ENCODE measurements around the gene TPCN1.

GRCh38 chr12:113271853-113272561 is 50.7 kb downstream of the TPCN1 start:
- TF ChIP-seq, protein P1, sequence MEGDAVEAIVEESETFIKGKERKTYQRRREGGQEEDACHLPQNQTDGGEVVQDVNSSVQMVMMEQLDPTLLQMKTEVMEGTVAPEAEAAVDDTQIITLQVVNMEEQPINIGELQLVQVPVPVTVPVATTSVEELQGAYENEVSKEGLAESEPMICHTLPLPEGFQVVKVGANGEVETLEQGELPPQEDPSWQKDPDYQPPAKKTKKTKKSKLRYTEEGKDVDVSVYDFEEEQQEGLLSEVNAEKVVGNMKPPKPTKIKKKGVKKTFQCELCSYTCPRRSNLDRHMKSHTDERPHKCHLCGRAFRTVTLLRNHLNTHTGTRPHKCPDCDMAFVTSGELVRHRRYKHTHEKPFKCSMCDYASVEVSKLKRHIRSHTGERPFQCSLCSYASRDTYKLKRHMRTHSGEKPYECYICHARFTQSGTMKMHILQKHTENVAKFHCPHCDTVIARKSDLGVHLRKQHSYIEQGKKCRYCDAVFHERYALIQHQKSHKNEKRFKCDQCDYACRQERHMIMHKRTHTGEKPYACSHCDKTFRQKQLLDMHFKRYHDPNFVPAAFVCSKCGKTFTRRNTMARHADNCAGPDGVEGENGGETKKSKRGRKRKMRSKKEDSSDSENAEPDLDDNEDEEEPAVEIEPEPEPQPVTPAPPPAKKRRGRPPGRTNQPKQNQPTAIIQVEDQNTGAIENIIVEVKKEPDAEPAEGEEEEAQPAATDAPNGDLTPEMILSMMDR (IDR thresholded peaks at IDR 0.05): no peak
- no peak for TF ChIP-seq POLR2A (IDR thresholded peaks at IDR 0.05)
